Right cardiac atrium (tissue), 5 donors: ENCODE measurements around the gene CTBP2. TPM values are rescaled to one million over a fixed set of nuclear protein-coding genes. Genes with fewer than 3 reads are reported as not detected.
"Not testable (repeated sequence)": the region's sequence is repeated elsewhere in the genome, so short reads cannot be mapped to it uniquely, and the experiment has no call there.

Source experiments
- ATAC-seq, 2 donors: fragments of 200-7000 bp; cut with Tn5 transposase; one replicate each; pipeline versions ENCODE4 v1.8.0 to v1.9.1; 2020; ENCODE audit warnings: moderate library complexity in 2 of 2, mild to moderate bottlenecking in 1 of 2
- DNase-seq, 3 donors: peaks; one replicate each; pipeline ENCODE4 v3.0.0-alpha.2; 2020
- H3K27ac ChIP-seq: one replicate; pipeline ENCODE4 v1.5.1; 2013; ENCODE audit warnings: mild to moderate bottlenecking, low read length, control low read depth, moderate library complexity
- H3K27me3 ChIP-seq: one replicate; pipeline ENCODE4 v1.6.1; 2013; ENCODE audit not compliant: control insufficient read depth, insufficient read depth
- H3K4me1 ChIP-seq: one replicate; pipeline ENCODE4 v1.6.1; 2013; ENCODE audit warnings: low read length; ENCODE audit not compliant: control insufficient read depth, insufficient read depth
- H3K4me3 ChIP-seq: one replicate; pipeline ENCODE4 v1.5.1; 2013; ENCODE audit warnings: low read length, control low read depth
- H3K9me3 ChIP-seq: one replicate; pipeline ENCODE4 v1.6.1; 2013; ENCODE audit warnings: low read length; ENCODE audit not compliant: control insufficient read depth
- WGBS: extraction: QIAGEN DNeasy Blood & Tissue Kit; methylation state at CpG from one replicate; pipeline ENCODE4 v1.1.7; 2013; 5-methylcytosine and 5-hydroxymethylcytosine counted together
- intact Hi-C, 4 donors: fragments of 100-400 bp; cut with DNase I; formaldehyde crosslinking; loops; one replicate each; pipeline versions ENCODE4 v1.11.0 to v1.14.0; 2022 to 2023
- polyA plus RNA-seq: library from polyadenylated mRNA; stranded (reverse); fragments of 200-250 nt; gene quantifications from one replicate; pipeline ENCODE4 v1.2.3, GENCODE V29; 2013
- total RNA-seq, 4 donors: library from RNA; stranded (reverse); fragmentation: NEBNext Ultra II Directional; extraction: Animal tissue kit (Norgen Biotek cat#: 25700); gene quantifications; one replicate each; pipeline ENCODE4 v1.2.1, GENCODE V29; 2021
- donor health status: healthy with polysubstance abuse.
- donor health status: DM: no; HTN: yes; CAD: no.
- donor health status: DM: no; HTN: no; CAD: no.
- donor health status: DM: no; HTN: yes; CAD: no; lungs with severe emphysema.
- donor health status: DM: yes; HTN: yes; CAD: no.

Gene CTBP2
- total and polyA plus RNA-seq, 5 donors = 16.6 to 38.7 (median 37.6) TPM

DNA sequence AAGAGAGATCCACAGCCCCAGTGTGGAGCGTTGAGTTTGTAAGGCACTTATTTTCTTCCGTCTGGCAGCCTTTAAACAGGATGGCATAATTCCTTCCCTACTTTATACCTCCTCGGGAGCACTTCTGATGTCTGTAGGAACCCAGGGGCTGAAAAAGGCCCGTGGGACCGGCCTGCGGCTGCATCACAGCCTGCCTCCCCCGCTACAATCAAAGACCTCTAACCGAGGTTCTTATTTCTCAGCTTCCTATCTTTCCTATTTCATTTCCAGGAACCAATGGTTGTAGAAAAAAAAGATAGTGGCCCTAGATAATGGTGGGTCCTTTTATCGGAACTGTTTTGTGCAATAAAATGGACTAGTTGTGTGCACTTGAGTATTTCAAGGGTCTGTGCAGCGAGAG lies 4.1 kb upstream of the CTBP2 start:
- ATAC-seq (no peak), DNase-seq (no peak)
- Histone ChIP-seq H3K27ac (no peak overlapping the region), H3K27me3 (no peaks in the 10 kb centered on the region), H3K9me3 (no peaks in the 10 kb centered on the region), H3K4me1 (no peaks in the 10 kb centered on the region), H3K4me3 (no peak overlapping the region)
- intact Hi-C loops = loop anchor here in 1 of 4 donors (10.0 kb wide), 2 partner anchors 170 to 210 kb away; no protein-coding TSS in a partner anchor
- 80% methylated on average over 10 of the region's 10 CpGs for WGBS

DNA sequence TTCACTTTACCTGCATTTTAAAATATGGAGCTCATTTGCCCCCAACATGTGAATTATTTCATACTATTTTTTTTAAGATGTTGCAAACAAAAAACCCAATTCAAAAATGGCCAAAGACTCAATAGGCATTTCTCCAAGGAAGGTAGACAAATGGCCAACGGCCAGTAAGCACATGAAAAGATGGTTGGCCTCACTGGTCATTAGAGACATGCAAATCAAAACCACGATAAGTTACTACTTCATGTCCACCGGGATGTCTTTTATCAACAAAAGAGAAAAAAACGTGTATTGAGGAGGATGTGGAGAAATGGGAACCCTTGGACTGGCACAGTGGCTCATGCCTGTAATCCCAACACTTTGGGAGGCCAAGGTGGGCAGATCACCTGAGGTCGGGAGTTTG lies 3.4 kb upstream of the CTBP2 start:
- no peak overlapping the region for H3K4me3 ChIP-seq
- no peaks in the 10 kb centered on the region for H3K27me3 ChIP-seq
- H3K27ac ChIP-seq = no peak overlapping the region
- WGBS = 55% methylated on average over 5 of the region's 5 CpGs
- no peak for DNase-seq
- ATAC-seq = no peak
- H3K4me1 ChIP-seq = no peaks in the 10 kb centered on the region
- intact Hi-C loops = loop anchor here in 1 of 4 donors (10.0 kb wide), 2 partner anchors 171 to 211 kb away; no protein-coding TSS in a partner anchor
- H3K9me3 ChIP-seq = no peaks in the 10 kb centered on the region

DNA sequence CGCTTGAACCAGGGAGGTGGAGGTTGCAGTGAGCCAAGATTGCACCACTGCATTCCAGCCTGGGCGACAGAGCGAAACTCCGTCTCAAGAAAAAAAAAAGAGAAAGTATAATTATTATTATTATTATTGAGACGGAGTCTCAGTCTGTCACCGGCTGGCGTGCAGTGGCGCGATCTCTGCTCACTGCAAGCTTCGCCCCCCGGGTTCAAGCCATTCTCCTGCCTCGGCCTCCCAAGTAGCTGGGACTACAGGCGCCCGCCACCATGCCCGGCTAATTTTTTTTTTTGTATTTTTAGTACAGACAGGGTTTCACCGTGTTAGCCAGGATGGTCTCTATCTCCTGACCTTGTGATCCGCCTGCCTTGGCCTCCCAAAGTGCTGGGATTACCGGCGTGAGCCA lies 2.9 kb upstream of the CTBP2 start:
- not testable (repeated sequence) for H3K27ac ChIP-seq, DNase-seq, ATAC-seq, H3K4me3 ChIP-seq, H3K4me1 ChIP-seq, H3K9me3 ChIP-seq, H3K27me3 ChIP-seq
- WGBS = 96% methylated on average over 19 of the region's 19 CpGs
- intact Hi-C loops = loop anchor here in 1 of 4 donors (10.0 kb wide), 2 partner anchors 171 to 211 kb away; no protein-coding TSS in a partner anchor

DNA sequence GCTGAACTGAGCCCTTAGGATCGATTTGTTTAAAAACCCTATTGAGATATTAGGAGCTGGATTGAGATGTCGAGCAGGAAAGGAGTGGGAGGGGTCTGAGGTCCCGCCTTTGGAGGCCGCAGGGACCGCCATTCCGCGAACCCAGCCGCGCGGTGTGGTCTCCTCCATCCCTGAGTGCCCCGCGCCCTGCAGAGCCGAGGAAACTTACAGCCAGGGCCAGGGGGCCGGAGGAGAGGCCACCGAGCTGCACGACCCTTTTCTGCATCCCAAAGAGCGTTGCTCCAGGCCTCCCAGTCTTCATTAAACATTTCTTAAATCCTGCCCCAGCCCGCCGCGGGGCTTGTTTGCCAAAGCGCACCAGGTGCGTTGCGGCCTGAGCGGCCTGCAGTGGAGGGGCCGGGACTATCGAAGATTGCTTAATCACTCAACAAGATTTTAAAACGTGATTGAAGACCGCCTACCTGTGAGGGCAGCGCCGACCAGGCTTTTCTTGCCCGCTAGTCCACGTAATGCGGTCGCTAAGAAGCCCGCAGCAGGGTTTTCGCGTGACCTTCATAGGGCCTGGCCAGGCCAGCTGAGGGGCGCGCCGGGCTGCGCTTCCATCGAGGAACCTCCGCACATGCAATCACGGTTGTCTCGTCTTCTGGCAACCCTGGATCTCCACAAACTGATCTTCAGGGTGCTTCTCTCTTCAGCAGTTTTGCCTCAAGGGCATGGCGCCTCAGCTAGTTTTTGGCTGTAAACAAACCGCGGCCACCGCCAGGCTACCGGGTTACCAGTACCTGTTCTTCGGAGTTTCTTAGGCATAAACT lies 2.0 kb upstream of the CTBP2 start:
- DNase-seq = peak in 2 of 3 donors; percentile 62 to 64

DNA sequence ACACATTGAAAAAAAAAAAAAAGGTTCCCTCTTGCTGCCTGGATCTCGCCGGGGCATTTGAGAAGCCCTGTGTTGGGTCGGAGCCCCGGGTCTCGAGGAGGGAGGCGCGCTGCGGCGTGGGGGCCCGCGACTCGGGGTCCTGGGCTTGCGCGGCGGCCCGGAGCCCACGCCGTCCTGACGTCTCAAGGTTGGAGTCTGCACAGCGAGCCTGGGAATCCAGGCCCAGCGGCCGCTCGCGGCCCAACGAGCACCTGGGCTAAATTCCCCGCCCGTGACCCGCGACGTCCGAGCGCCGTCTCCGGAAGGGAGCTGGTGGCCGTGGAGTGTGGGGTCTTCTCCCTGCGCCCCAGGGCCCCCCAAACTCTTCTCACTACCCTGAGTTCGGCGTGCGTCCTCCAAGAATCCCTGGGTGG lies 1.4 kb upstream of the CTBP2 start:
- peaks cover 2% of the 10 kb centered on the region for H3K4me1 ChIP-seq
- peak overlapping the region; percentile 98 for H3K27ac ChIP-seq
- DNase-seq (peak in 1 of 3 donors; percentile 72), ATAC-seq (peak; percentile 7 to 20)
- H3K27me3 ChIP-seq = no peaks in the 10 kb centered on the region
- H3K9me3 ChIP-seq = no peaks in the 10 kb centered on the region
- intact Hi-C loops = loop anchor here in 1 of 4 donors (10.0 kb wide), 2 partner anchors 173 to 213 kb away; no protein-coding TSS in a partner anchor
- 6% methylated on average over 39 of the region's 39 CpGs for WGBS
- H3K4me3 ChIP-seq = peak overlapping the region; percentile 99

More for the DNA sequence above, 2.0 kb upstream of the CTBP2 start:
- 74% methylated on average over 51 of the region's 51 CpGs for WGBS
- H3K4me3 ChIP-seq = peak overlapping the region; percentile 99
- intact Hi-C loops = loop anchor here in 1 of 4 donors (10.0 kb wide), 2 partner anchors 172 to 212 kb away; no protein-coding TSS in a partner anchor
- no peaks in the 10 kb centered on the region for H3K9me3 ChIP-seq
- H3K27me3 ChIP-seq = no peaks in the 10 kb centered on the region
- H3K27ac ChIP-seq = peak overlapping the region; percentile 98
- H3K4me1 ChIP-seq = no peaks in the 10 kb centered on the region
- peak in 1 of 2 donors; percentile 5 for ATAC-seq

DNA sequence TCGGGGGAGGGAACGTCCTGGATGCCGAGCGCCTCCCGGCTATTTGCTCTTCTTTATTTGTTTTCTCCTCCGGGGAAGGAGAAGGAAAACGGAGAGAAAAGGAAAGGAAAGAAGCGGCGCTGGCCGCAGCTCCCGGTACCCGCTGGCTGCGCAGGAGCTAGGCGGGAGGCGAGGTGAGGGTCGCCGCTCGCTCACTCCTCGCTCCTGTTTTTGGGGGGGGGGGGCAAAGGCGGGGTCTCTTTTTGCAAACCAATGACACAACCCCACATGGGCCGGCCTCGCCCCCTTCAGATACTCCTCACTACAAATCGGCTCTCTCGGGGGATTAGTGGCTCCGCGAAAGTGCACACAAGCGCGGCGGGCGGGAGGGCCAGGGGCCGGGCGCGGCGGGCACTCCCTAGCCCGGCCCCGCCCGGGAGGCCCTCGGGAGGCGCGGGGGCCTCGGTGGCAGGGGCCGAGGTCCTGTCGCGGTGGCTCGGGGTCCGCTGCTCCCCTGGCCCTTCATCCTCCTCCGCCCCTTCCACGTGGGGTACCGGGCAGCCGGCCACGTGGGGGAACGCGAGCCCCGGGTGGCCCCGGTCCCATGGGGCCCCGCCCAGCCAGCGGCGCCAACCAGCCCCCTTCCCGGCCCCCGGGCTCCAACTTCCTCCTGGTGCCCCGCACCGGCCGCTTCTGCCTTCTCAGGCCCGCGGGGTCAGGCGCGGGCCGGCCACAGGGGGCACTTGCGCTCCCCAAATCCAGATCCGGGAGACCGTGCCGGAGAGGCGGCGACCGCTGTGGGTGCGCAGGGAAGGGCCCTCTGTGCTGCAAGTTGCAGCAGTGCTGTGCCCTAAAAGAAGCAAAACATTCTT lies 718 bp upstream of the CTBP2 start:
- H3K4me1 ChIP-seq = peaks cover 2% of the 10 kb centered on the region
- ATAC-seq = peak; percentile 76 to 77
- no peaks in the 10 kb centered on the region for H3K27me3 ChIP-seq
- WGBS = under 1% methylated on average over 76 of the region's 76 CpGs
- H3K9me3 ChIP-seq = no peaks in the 10 kb centered on the region
- intact Hi-C loops = loop anchor here in 1 of 4 donors (10.0 kb wide), 2 partner anchors 174 to 214 kb away; no protein-coding TSS in a partner anchor
- DNase-seq = peak; percentile 79 to 93 (median 90)
- peak overlapping the region; percentile 98 for H3K27ac ChIP-seq
- peak overlapping the region; percentile 99 for H3K4me3 ChIP-seq

DNA sequence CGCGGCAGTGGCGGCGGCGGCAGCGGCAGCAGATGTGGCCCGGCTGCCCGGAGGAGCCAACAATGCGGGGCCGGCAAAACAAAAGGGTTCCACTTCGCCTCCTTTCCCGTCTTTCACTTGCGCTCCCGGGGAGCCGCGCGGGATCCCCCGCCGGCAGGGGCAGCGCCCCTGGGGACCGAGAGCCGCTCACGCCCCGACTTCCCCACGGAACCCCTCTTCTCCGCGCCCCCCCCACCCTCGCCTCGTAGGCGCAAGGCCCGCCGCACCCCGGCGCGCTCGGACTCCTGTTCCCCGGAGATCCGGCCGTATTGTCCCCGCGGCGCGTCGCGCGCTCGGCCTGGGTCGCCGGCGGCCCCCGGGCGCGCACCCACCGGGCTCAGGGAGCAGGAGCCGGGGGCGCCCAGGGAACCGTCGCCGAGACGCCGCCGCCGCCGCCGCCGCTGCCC lies 854 bp downstream of the CTBP2 start:
- H3K27ac ChIP-seq = peak overlapping the region; percentile 95
- 1% methylated on average over 66 of the region's 66 CpGs for WGBS
- H3K4me1 ChIP-seq = peaks cover 7% of the 10 kb centered on the region
- H3K9me3 ChIP-seq = no peaks in the 10 kb centered on the region
- no peaks in the 10 kb centered on the region for H3K27me3 ChIP-seq
- DNase-seq = peak; percentile 43 to 79 (median 72)
- peak overlapping the region; percentile 99 for H3K4me3 ChIP-seq
- ATAC-seq = peak in 1 of 2 donors; percentile 3
- intact Hi-C loops = loop anchor here in 3 of 4 donors (5.0 to 10.0 kb wide), 4 partner anchors 75 to 107 kb away; no protein-coding TSS in a partner anchor

DNA sequence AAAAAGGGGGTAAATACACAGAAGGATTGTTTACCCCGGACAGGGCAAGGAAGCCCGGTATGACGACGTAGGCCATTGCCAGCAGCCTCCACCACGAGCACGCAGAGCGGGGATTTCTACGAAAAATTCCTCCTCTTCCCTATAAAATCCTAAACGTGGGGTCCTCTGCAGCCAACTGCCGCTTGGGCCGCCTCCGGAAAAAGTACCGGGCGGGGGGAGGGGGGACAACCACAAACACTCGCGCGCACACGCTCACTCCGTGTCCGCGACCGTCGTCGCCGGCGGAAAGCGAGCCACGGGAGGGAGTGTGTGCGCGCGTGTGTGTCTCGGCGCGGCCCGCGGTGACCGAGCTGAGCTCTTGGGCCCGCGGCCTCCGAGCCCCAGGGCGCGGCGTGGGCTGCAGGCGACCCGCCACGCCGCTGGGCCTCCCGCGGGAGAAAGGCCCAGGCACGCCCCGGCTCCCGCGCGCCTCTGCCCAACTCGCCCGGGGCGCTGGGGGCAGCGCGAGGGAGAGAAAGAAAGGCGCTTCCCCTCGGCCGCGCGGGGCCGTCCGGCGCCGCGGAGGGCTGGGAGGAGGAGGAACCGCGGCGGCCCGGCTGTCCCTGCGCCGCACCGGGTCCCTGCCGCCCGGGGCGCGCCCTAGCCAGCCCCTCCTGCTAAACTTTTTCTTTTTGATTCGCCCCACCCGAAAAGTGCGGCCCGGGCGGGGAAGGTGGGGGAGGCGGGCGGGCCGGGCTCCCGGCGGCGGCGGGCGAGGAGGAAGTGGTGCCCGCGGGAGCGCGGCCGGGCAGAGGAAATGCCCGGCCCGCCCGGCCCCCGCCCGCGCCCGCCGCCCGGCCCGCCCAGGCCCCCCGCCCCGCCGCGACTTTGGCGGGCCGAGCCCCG lies 1.5 kb downstream of the CTBP2 start:
- ATAC-seq = peak; percentile 49 to 50
- intact Hi-C loops = loop anchor here in 3 of 4 donors (5.0 to 10.0 kb wide), 4 partner anchors 74 to 107 kb away; no protein-coding TSS in a partner anchor
- Histone ChIP-seq H3K4me3 (peak overlapping the region; percentile 99), H3K4me1 (peaks cover 7% of the 10 kb centered on the region), H3K9me3 (no peaks in the 10 kb centered on the region), H3K27me3 (no peaks in the 10 kb centered on the region), H3K27ac (peak overlapping the region; percentile 95)
- DNase-seq = peak; percentile 59 to 87 (median 85)
- WGBS = under 1% methylated on average over 115 of the region's 115 CpGs

DNA sequence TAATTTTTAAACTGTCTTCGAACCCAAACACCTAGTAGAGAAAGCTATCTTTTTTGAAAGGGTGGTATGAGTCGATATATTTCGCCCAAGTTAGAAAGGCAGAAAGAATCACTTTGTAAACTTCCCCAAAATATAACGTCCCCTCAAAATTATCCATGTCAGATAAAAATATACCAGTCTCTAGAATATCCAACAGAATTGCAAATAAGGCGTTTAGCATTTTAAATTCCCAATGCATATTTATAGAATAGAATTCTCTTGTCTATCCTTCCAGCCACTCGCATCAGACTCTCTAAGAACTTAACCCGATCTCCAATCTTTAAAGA lies 2.1 kb downstream of the CTBP2 start:
- Histone ChIP-seq H3K27me3 (no peaks in the 10 kb centered on the region), H3K27ac (peak overlapping the region; percentile 91), H3K9me3 (no peaks in the 10 kb centered on the region), H3K4me3 (peak overlapping the region; percentile 99), H3K4me1 (peaks cover 12% of the 10 kb centered on the region)
- 16% methylated on average over 7 of the region's 7 CpGs for WGBS
- DNase-seq (no peak), ATAC-seq (no peak)
- intact Hi-C loops = loop anchor here in 3 of 4 donors (5.0 to 10.0 kb wide), 4 partner anchors 73 to 106 kb away; no protein-coding TSS in a partner anchor

DNA sequence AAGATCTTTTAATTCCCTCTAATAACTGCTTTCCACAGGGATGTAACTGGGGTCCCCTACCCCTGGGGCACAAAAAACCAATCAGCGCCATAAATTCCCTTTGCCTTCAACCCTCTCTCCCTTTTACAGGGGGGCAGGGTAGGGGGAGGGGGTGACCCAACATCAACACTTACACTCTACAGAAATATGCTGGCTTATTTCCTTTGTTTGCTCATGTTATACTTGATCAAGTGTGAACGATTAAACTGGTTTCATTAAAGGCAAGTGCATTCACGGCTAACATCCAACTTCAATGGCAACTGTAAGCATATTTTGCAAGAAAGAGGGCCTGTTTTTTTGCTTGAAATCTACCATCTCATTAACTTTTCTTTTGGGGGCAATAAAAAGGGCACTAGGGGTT lies 2.9 kb downstream of the CTBP2 start:
- peaks cover 18% of the 10 kb centered on the region for H3K4me1 ChIP-seq

More for the DNA sequence above, 2.9 kb downstream of the CTBP2 start:
- no peaks in the 10 kb centered on the region for H3K9me3 ChIP-seq
- no peak for ATAC-seq
- H3K4me3 ChIP-seq = no peak overlapping the region
- no peaks in the 10 kb centered on the region for H3K27me3 ChIP-seq
- intact Hi-C loops = loop anchor here in 3 of 4 donors (5.0 to 10.0 kb wide), 4 partner anchors 73 to 105 kb away; no protein-coding TSS in a partner anchor
- WGBS = 41% methylated on average over 3 of the region's 3 CpGs
- no peak overlapping the region for H3K27ac ChIP-seq
- no peak for DNase-seq
